Natural killer cell (primary cell): Measurements from ENCODE around the gene CAPN9. TPM values are rescaled to one million over a fixed set of nuclear protein-coding genes. Genes with fewer than 3 reads are reported as not detected.

Source experiments
- ATAC-seq, 3 donors: fragments of 150-1000 bp in 2 of 3; fragments of 200-7000 bp in 1 of 3; cut with Tn5 transposase; 1 replicate in 1 of 3; 2 replicates in 2 of 3; pipeline ENCODE4 v1.10.0; 2021; ENCODE audit warnings: mild to moderate bottlenecking in 2 of 3, moderate library complexity in 2 of 3
- DNase-seq, 2 donors: peaks; one replicate each; pipeline versions ENCODE4 v3.0.0 to v3.0.0-alpha.2; 2013 to 2021; ENCODE audit warnings: mixed read lengths in 1 of 2
- H3K27ac ChIP-seq: one replicate; pipeline ENCODE4 v1.5.1; 2013; ENCODE audit warnings: mild to moderate bottlenecking, low read length
- H3K27me3 ChIP-seq: one replicate; pipeline ENCODE4 v1.6.1; 2013; ENCODE audit warnings: low read length; ENCODE audit not compliant: control insufficient read depth, insufficient read depth
- H3K36me3 ChIP-seq: one replicate; pipeline ENCODE4 v1.6.1; 2013; ENCODE audit warnings: low read length; ENCODE audit not compliant: control insufficient read depth, insufficient read depth
- H3K4me1 ChIP-seq: one replicate; pipeline ENCODE4 v1.6.1; 2013; ENCODE audit warnings: low read length; ENCODE audit not compliant: control insufficient read depth, insufficient read depth
- H3K4me3 ChIP-seq: one replicate; pipeline ENCODE4 v1.5.1; 2013; ENCODE audit warnings: low read length
- H3K9me3 ChIP-seq: one replicate; pipeline ENCODE4 v1.6.1; 2013; ENCODE audit warnings: low read length; ENCODE audit not compliant: control insufficient read depth, insufficient read depth
- H3K27ac Mint-ChIP-seq, 2 donors: one replicate each; pipeline ENCODE4 v1.8.0; 2022; ENCODE audit warnings: mild to moderate bottlenecking in 2 of 2, mixed read lengths in 2 of 2, moderate library complexity in 1 of 2
- H3K27me3 Mint-ChIP-seq, 2 donors: one replicate each; pipeline ENCODE4 v1.8.0; 2022; ENCODE audit warnings: low read depth in 2 of 2, mixed read lengths in 2 of 2
- H3K36me3 Mint-ChIP-seq: one replicate; pipeline ENCODE4 v1.8.0; 2022; ENCODE audit warnings: mixed read lengths
- H3K4me1 Mint-ChIP-seq, 2 donors: one replicate each; pipeline ENCODE4 v1.8.0; 2022; ENCODE audit warnings: mixed read lengths in 2 of 2
- H3K4me3 Mint-ChIP-seq: one replicate; pipeline ENCODE4 v1.8.0; 2022; ENCODE audit warnings: mild to moderate bottlenecking, moderate library complexity, mixed read lengths
- H3K9me3 Mint-ChIP-seq, 2 donors: one replicate each; pipeline ENCODE4 v1.8.0; 2022; ENCODE audit warnings: mixed read lengths in 2 of 2
- CTCF ChIP-seq: fragments of 200-600 bp; IDR thresholded peaks from one replicate; pipeline ENCODE4 v1.8.0; 2022; ENCODE audit warnings: antibody characterized with exemption
- WGBS: methylation state at CpG from one replicate; pipeline ENCODE4 v1.1.7; 2013; ENCODE audit warnings: missing lambda C conversion rate; ENCODE audit not compliant: insufficient coverage; 5-methylcytosine and 5-hydroxymethylcytosine counted together
- intact Hi-C: fragments of 100-400 bp; cut with micrococcal nuclease; formaldehyde crosslinking; loops from one replicate; pipeline ENCODE4 v1.14.2; 2022
- total RNA-seq, 4 donors: library from RNA; stranded (reverse); fragments of 120-200 nt in 1 of 4; gene quantifications; one replicate each; pipeline versions ENCODE4 v1.2.3 to v1.2.4, GENCODE V29; 2013 to 2022

Gene CAPN9
- total RNA-seq, 3 donors from 2014 or later (not counting 1 experiment from before 2014, with no cell fraction given), result not detected

GRCh38 chr1:230808281-230808872, 61.2 kb downstream of the CAPN9 start:
- Mint-ChIP-seq H3K4me1 (no peaks in the 10 kb centered on the region), H3K9me3 (peaks cover 4 to 11% of the 10 kb centered on the region in 2 donors), H3K36me3 (peaks cover 6% of the 10 kb centered on the region), H3K27ac (no peak overlapping the region), H3K27me3 (peaks cover 12 to 31% of the 10 kb centered on the region in 2 donors), H3K4me3 (no peak overlapping the region)
- intact Hi-C loops, result no loop called here
- Histone ChIP-seq H3K27ac (no peak overlapping the region), H3K27me3 (no peaks in the 10 kb centered on the region), H3K4me1 (no peaks in the 10 kb centered on the region), H3K36me3 (no peaks in the 10 kb centered on the region), H3K4me3 (no peak overlapping the region), H3K9me3 (no peaks in the 10 kb centered on the region)
- DNase-seq, result no peak
- no peak for TF ChIP-seq CTCF
- ATAC-seq, result no peak
- 77% methylated on average over 4 of the region's 4 CpGs for WGBS

- Histone ChIP-seq H3K4me3 (no peak overlapping the region), H3K27ac (no peak overlapping the region), H3K4me1 (no peaks in the 10 kb centered on the region), H3K9me3 (no peaks in the 10 kb centered on the region), H3K36me3 (no peaks in the 10 kb centered on the region), H3K27me3 (no peaks in the 10 kb centered on the region)
- Mint-ChIP-seq H3K27me3 (peaks cover 15 to 27% of the 10 kb centered on the region in 2 donors), H3K27ac (no peak overlapping the region), H3K4me3 (no peak overlapping the region), H3K4me1 (no peaks in the 10 kb centered on the region), H3K9me3 (peaks cover 4 to 12% of the 10 kb centered on the region in 2 donors), H3K36me3 (peaks cover 6% of the 10 kb centered on the region)
- intact Hi-C loops, result no loop called here
- ATAC-seq (no peak), DNase-seq (no peak)
- 80% methylated on average over 8 of the region's 8 CpGs for WGBS
- TF ChIP-seq CTCF, result no peak
Observed at GRCh38 chr1:230809256-230809990, 62.2 kb downstream of the CAPN9 start.

- WGBS, result no CpG with 5 or more reads among the region's 2 CpGs
- Histone ChIP-seq H3K4me1 (no peaks in the 10 kb centered on the region), H3K27ac (no peak overlapping the region), H3K4me3 (no peak overlapping the region), H3K27me3 (no peaks in the 10 kb centered on the region), H3K36me3 (no peaks in the 10 kb centered on the region), H3K9me3 (no peaks in the 10 kb centered on the region)
- Mint-ChIP-seq H3K27me3 (peaks cover 15 to 18% of the 10 kb centered on the region in 2 donors), H3K4me3 (no peak overlapping the region), H3K9me3 (peaks cover 2 to 12% of the 10 kb centered on the region in 2 donors), H3K36me3 (peaks cover 6% of the 10 kb centered on the region), H3K4me1 (no peaks in the 10 kb centered on the region), H3K27ac (no peak overlapping the region)
- no peak for DNase-seq
- no peak for ATAC-seq
- TF ChIP-seq CTCF, result no peak
- intact Hi-C loops, result no loop called here
Observed at GRCh38 chr1:230812568-230812967, 65.4 kb downstream of the CAPN9 start.
